Heart left ventricle (tissue), 16 donors: ENCODE results near the gene LRRC27. TPM values are rescaled to one million over a fixed set of nuclear protein-coding genes. Genes with fewer than 3 reads are reported as not detected.

Experiments
- ATAC-seq, 4 donors: fragments of 200-7000 bp; cut with Tn5 transposase; one replicate each; pipeline ENCODE4 v1.9.1; 2020 to 2022; ENCODE audit warnings: moderate library complexity in 4 of 4, mild to moderate bottlenecking in 3 of 4, moderate number of reproducible peaks in 1 of 4
- DNase-seq, 5 donors: peaks; one replicate each; pipeline ENCODE4 v3.0.0-alpha.2; 2020
- H3K27ac ChIP-seq, 12 donors: fragments of 200-600 bp; sonication (generic) in 4 of 12; one replicate each; pipeline versions ENCODE4 v1.5.0 to v1.8.0; 2016 to 2022; ENCODE audit warnings: mild to moderate bottlenecking in 2 of 12
- H3K27me3 ChIP-seq, 9 donors: fragments of 200-600 bp; sonication (generic) in 2 of 9; one replicate each; pipeline versions ENCODE4 v1.5.1 to v1.8.0; 2016 to 2022; ENCODE audit warnings: mild to moderate bottlenecking in 3 of 9
- H3K36me3 ChIP-seq, 9 donors: fragments of 200-600 bp; sonication (generic) in 2 of 9; one replicate each; pipeline versions ENCODE4 v1.5.0 to v1.8.0; 2018 to 2022; ENCODE audit warnings: mild to moderate bottlenecking in 2 of 9
- H3K4me1 ChIP-seq, 12 donors: fragments of 200-600 bp; sonication (generic) in 4 of 12; one replicate each; pipeline versions ENCODE4 v1.5.0 to v1.8.0; 2016 to 2022; ENCODE audit warnings: mild to moderate bottlenecking in 3 of 12
- H3K4me3 ChIP-seq, 12 donors: fragments of 200-600 bp; sonication (generic) in 4 of 12; one replicate each; pipeline versions ENCODE4 v1.5.0 to v1.8.0; 2017 to 2022; ENCODE audit warnings: mild to moderate bottlenecking in 9 of 12, moderate library complexity in 4 of 12
- H3K9me3 ChIP-seq, 12 donors: fragments of 200-600 bp; sonication (generic) in 4 of 12; one replicate each; pipeline versions ENCODE4 v1.5.0 to v1.8.0; 2016 to 2022; ENCODE audit warnings: mild to moderate bottlenecking in 1 of 12
- POLR2A ChIP-seq, 2 donors: fragments of 450-650 bp; IDR thresholded peaks; one replicate each; pipeline ENCODE4 v1.6.1; 2017; ENCODE audit warnings: antibody characterized with exemption in 2 of 2, mild to moderate bottlenecking in 2 of 2, moderate library complexity in 2 of 2
- WGBS, 4 donors: extraction: QIAGEN DNeasy Blood & Tissue Kit in 2 of 4; methylation state at CpG; one replicate each; pipeline versions ENCODE4 v1.1.5 to v1.1.7; 2013 to 2018; 5-methylcytosine and 5-hydroxymethylcytosine counted together
- intact Hi-C, 10 donors: fragments of 100-400 bp; cut with DNase I; formaldehyde crosslinking; loops; one replicate each; pipeline versions ENCODE4 v1.11.1 to v1.14.2; 2022
- polyA plus RNA-seq, 2 donors: library from polyadenylated mRNA; stranded (reverse); fragments of 200-250 nt; gene quantifications; one replicate each; pipeline ENCODE4 v1.2.3, GENCODE V29; 2013
- total RNA-seq, 9 donors: library from RNA; depleted of rRNA in 2 of 9; stranded (reverse); fragments of >200 nt in 2 of 9; fragmentation: NEBNext Ultra II Directional in 3 of 9; extraction: Animal tissue kit (Norgen Biotek cat#: 25700) in 3 of 9; gene quantifications; one replicate each; pipeline versions ENCODE4 v1.1.0 to v1.2.4, GENCODE V29; 2016 to 2023
- TF ChIP-seq, protein P1 (sequence below), 12 donors: fragments of 200-600 bp; sonication (generic) in 4 of 12; IDR thresholded peaks; one replicate each; pipeline versions ENCODE4 v1.5.0 to v1.8.0; 2018 to 2022; ENCODE audit warnings: antibody characterized with exemption in 12 of 12, mild to moderate bottlenecking in 5 of 12
- donor health status: ischemic (EF 13 %, LVEDD 7.1; RV severe dilation, severe dysfunction).
- donor health status: healthy with polysubstance abuse.
- donor health status: DM: no; HTN: yes; CAD: no.
- donor health status: DM: no; HTN: no; CAD: no.
- donor health status: ischemic (EF 25% LVEDD 6.9; RV normal size, moderate dysfunction).
- donor health status: ischemic (EF 25% LVEDD 5.7; RV mildly dilated, moderate dysfunction).
- donor health status: healthy.
- donor health status: DM: yes; HTN: yes; CAD: no.
- donor health status: ischemic (EF 35%, LVEDD 5.7; RV mildly dilated, moderate dysfunction).
- donor health status: nonischemic (EF 11% LVEDD 7.7; RV severe dilation, severe dysfunction).
- donor health status: DM: yes; HTN: yes; CAD: no.
- donor health status: PGD.
- donor health status: ischemic (EF 29% LVEDD 5.4; RV normal size, mild dysfunction).
- donor health status: nonischemic (EF 23%, LVEDD 6.1; RV moderate dilation, normal function).

Gene LRRC27
- total and polyA plus RNA-seq, 11 donors: 2.6 to 8.9 (median 5.1) TPM

DNA sequence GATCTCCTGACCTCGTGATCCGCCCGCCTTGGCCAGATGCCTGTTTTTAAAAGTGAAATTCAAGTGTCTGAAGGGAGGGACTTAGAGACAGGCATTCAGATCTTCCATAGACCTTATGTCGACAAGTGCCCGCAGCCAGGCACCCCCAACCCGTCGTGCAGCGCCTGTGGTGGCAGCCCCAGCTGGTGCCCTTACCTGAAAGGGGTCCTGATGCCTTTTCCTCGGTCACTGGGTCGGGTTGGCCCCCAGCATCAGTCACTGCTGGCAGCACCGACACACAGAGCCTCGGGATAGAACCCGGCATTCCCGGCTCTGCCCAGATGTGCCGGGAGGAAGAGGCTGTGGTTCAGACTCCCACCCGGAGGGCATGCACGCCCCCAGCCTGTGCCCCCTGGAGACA, 23.3 kb downstream of the LRRC27 start:
- H3K27me3 ChIP-seq: no peaks in the 10 kb centered on the region
- H3K27ac ChIP-seq: no peak overlapping the region
- no peaks in the 10 kb centered on the region for H3K4me1 ChIP-seq
- no peak overlapping the region for H3K4me3 ChIP-seq
- ATAC-seq (no peak), DNase-seq (no peak)
- H3K36me3 ChIP-seq: peaks cover 0 to 5% (median 0%) of the 10 kb centered on the region in 9 donors
- no peaks in the 10 kb centered on the region for H3K9me3 ChIP-seq
- intact Hi-C loops: no loop called here
- WGBS, 4 donors: 90 to 95% (median 93%) methylated on average over 11 to 17 of the region's 17 CpGs
- TF ChIP-seq, protein P1, sequence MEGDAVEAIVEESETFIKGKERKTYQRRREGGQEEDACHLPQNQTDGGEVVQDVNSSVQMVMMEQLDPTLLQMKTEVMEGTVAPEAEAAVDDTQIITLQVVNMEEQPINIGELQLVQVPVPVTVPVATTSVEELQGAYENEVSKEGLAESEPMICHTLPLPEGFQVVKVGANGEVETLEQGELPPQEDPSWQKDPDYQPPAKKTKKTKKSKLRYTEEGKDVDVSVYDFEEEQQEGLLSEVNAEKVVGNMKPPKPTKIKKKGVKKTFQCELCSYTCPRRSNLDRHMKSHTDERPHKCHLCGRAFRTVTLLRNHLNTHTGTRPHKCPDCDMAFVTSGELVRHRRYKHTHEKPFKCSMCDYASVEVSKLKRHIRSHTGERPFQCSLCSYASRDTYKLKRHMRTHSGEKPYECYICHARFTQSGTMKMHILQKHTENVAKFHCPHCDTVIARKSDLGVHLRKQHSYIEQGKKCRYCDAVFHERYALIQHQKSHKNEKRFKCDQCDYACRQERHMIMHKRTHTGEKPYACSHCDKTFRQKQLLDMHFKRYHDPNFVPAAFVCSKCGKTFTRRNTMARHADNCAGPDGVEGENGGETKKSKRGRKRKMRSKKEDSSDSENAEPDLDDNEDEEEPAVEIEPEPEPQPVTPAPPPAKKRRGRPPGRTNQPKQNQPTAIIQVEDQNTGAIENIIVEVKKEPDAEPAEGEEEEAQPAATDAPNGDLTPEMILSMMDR (IDR thresholded peaks at IDR 0.05): no peak
- TF ChIP-seq POLR2A (IDR thresholded peaks at IDR 0.05): no peak

- DNase-seq (no peak), ATAC-seq (no peak)
- H3K36me3 ChIP-seq: peaks cover 0 to 5% (median 0%) of the 10 kb centered on the region in 9 donors
- H3K27ac ChIP-seq: no peak overlapping the region
- no peaks in the 10 kb centered on the region for H3K4me1 ChIP-seq
- TF ChIP-seq, protein P1 (IDR thresholded peaks at IDR 0.05): no peak
- no peak for TF ChIP-seq POLR2A (IDR thresholded peaks at IDR 0.05)
- H3K4me3 ChIP-seq: no peak overlapping the region
- 87 to 96% (median 94%) methylated on average over 13 of the region's 13 CpGs for WGBS, 4 donors
- intact Hi-C loops: no loop called here
- H3K9me3 ChIP-seq: no peaks in the 10 kb centered on the region
- no peaks in the 10 kb centered on the region for H3K27me3 ChIP-seq
Observed at GRCh38 chr10:132355754-132356153, 23.8 kb downstream of the LRRC27 start.

GRCh38 chr10:132356621-132357195, 24.7 kb downstream of the LRRC27 start:
- no peaks in the 10 kb centered on the region for H3K27me3 ChIP-seq
- H3K9me3 ChIP-seq: no peaks in the 10 kb centered on the region
- no peak for TF ChIP-seq POLR2A (IDR thresholded peaks at IDR 0.05)
- TF ChIP-seq, protein P1 (IDR thresholded peaks at IDR 0.05): no peak
- no peak for ATAC-seq
- H3K4me1 ChIP-seq: no peaks in the 10 kb centered on the region
- H3K27ac ChIP-seq: no peak overlapping the region
- DNase-seq: no peak
- intact Hi-C loops: no loop called here
- no peak overlapping the region for H3K4me3 ChIP-seq
- WGBS, 4 donors: 86 to 96% (median 94%) methylated on average over 11 to 12 of the region's 12 CpGs
- peaks cover 0 to 2% (median 0%) of the 10 kb centered on the region in 9 donors for H3K36me3 ChIP-seq

- Histone ChIP-seq H3K4me1 (no peaks in the 10 kb centered on the region), H3K9me3 (no peaks in the 10 kb centered on the region), H3K27me3 (no peaks in the 10 kb centered on the region), H3K4me3 (no peak overlapping the region), H3K36me3 (peaks cover 0 to 4% (median 0%) of the 10 kb centered on the region in 9 donors), H3K27ac (no peak overlapping the region)
- ATAC-seq (no peak), DNase-seq (no peak)
- intact Hi-C loops: no loop called here
- TF ChIP-seq, protein P1 (IDR thresholded peaks at IDR 0.05): no peak
- no peak for TF ChIP-seq POLR2A (IDR thresholded peaks at IDR 0.05)
- WGBS, 4 donors: 92 to 98% (median 97%) methylated on average over 15 of the region's 15 CpGs
Observed at GRCh38 chr10:132357286-132358058, 25.5 kb downstream of the LRRC27 start.
